SK-N-SH (cell line): Measurements from ENCODE around the gene IL15RA.

Experiments
- CHD2 ChIP-seq: fragments of 150-350 bp; IDR thresholded peaks from 2 replicates; pipeline ENCODE4 v1.6.1; 2018; ENCODE audit warnings: low read length; ENCODE audit not compliant: partially characterized antibody
- CTCF ChIP-seq: fragments of 200-600 bp; sonication (generic); IDR thresholded peaks from 2 replicates; pipeline ENCODE4 v1.6.1; 2017; ENCODE audit warnings: antibody characterized with exemption, mild to moderate bottlenecking, moderate library complexity
- EP300 ChIP-seq, 2 experiments: IDR thresholded peaks; 2 replicates each; pipeline versions ENCODE4 v1.4.0 to v1.6.1; 2012; ENCODE audit warnings: borderline replicate concordance in 1 of 2, low read depth in 1 of 2, low read length in 1 of 2
- IRF3 ChIP-seq: fragments of 150-350 bp; IDR thresholded peaks from 2 replicates; pipeline ENCODE4 v1.6.1; 2016; ENCODE audit warnings: mild to moderate bottlenecking, low read depth, low read length
- JUND ChIP-seq: IDR thresholded peaks from 2 replicates; pipeline ENCODE4 v1.4.0; 2012
- NFIC ChIP-seq: IDR thresholded peaks from 2 replicates; pipeline ENCODE4 v1.4.0; 2012; ENCODE audit warnings: borderline replicate concordance
- POLR2AphosphoS5 ChIP-seq: IDR thresholded peaks from 2 replicates; pipeline ENCODE4 v1.6.1; 2012; ENCODE audit warnings: low read depth, low read length

GRCh38 chr10:6002809-6003510 is 25.6 kb upstream of the IL15RA start:
- TF ChIP-seq CHD2 (no peak), JUND (no peak), CTCF (no peak), IRF3 (no peak), EP300 (IDR thresholded peaks at IDR 0.05; ENCODE audit: borderline replicate concordance in 1 of 2, low read depth in 1 of 2, low read length in 1 of 2) (no peak), POLR2AphosphoS5 (no peak), NFIC (no peak)
